ENCODE data around the gene HEBP2. TPM values are rescaled to one million over a fixed set of nuclear protein-coding genes. Genes with fewer than 3 reads are reported as not detected.

Gene HEBP2
- polyA plus RNA-seq, 1 experiment: 16.8 TPM

GRCh38 chr6:138417493-138418117, 13.6 kb downstream of the HEBP2 start:
- ChIA-PET CTCF (interaction anchor here (1.0 to 1.1 kb wide), 2 partner anchors 12 to 103 kb away, joined by 4 read pairs; no protein-coding TSS in a partner anchor), POLR2A (no interaction called here)
- Histone ChIP-seq H3K4me3 (ENCODE audit: low read depth, low read length) (no peak overlapping the region), H3K27ac (ENCODE audit: low read depth, low read length) (no peak overlapping the region), H3K27me3 (ENCODE audit: control insufficient read depth, insufficient read depth, low read length) (no peaks in the 10 kb centered on the region), H3K9me3 (ENCODE audit: control insufficient read depth, insufficient read depth, low read length) (no peaks in the 10 kb centered on the region)
- DNase-seq (ENCODE audit: low read depth, low spot score): no peak
- no peak for TF ChIP-seq CTCF (IDR thresholded peaks at IDR 0.05; ENCODE audit: low read depth, low read length)

GRCh38 chr6:138418118-138418742, 14.2 kb downstream of the HEBP2 start:
- POLR2A ChIA-PET: no interaction called here
- no peak for DNase-seq (ENCODE audit: low read depth, low spot score)
- Histone ChIP-seq H3K4me3 (ENCODE audit: low read depth, low read length) (no peak overlapping the region), H3K27me3 (ENCODE audit: control insufficient read depth, insufficient read depth, low read length) (no peaks in the 10 kb centered on the region), H3K9me3 (ENCODE audit: control insufficient read depth, insufficient read depth, low read length) (no peaks in the 10 kb centered on the region), H3K27ac (ENCODE audit: low read depth, low read length) (no peak overlapping the region)
- TF ChIP-seq CTCF (IDR thresholded peaks at IDR 0.05; ENCODE audit: low read depth, low read length): no peak
- CTCF ChIA-PET: interaction anchor here (1.1 kb wide), 1 partner anchor 11 kb away, joined by 4 read pairs; no protein-coding TSS in a partner anchor

GRCh38 chr6:138419766-138420165, 15.7 kb downstream of the HEBP2 start:
- no peak for DNase-seq (ENCODE audit: low read depth, low spot score)
- TF ChIP-seq CTCF (IDR thresholded peaks at IDR 0.05; ENCODE audit: low read depth, low read length): no peak
- Histone ChIP-seq H3K27ac (ENCODE audit: low read depth, low read length) (peak overlapping the region; percentile 21), H3K4me3 (ENCODE audit: low read depth, low read length) (no peak overlapping the region), H3K27me3 (ENCODE audit: control insufficient read depth, insufficient read depth, low read length) (no peaks in the 10 kb centered on the region), H3K9me3 (ENCODE audit: control insufficient read depth, insufficient read depth, low read length) (no peaks in the 10 kb centered on the region)
- ChIA-PET POLR2A (no interaction called here), CTCF (no interaction called here)

- H3K9me3 ChIP-seq (ENCODE audit: control insufficient read depth, insufficient read depth, low read length): no peaks in the 10 kb centered on the region
- ChIA-PET CTCF (no interaction called here), POLR2A (no interaction called here)
- H3K27me3 ChIP-seq (ENCODE audit: control insufficient read depth, insufficient read depth, low read length): no peaks in the 10 kb centered on the region
- H3K27ac ChIP-seq (ENCODE audit: low read depth, low read length): no peak overlapping the region
- TF ChIP-seq CTCF (IDR thresholded peaks at IDR 0.05; ENCODE audit: low read depth, low read length): no peak
- DNase-seq (ENCODE audit: low read depth, low spot score): no peak
- no peak overlapping the region for H3K4me3 ChIP-seq (ENCODE audit: low read depth, low read length)
These were observed 16.3 kb downstream of the HEBP2 start for GRCh38 chr6:138420356-138420755.

GRCh38 chr6:138421089-138421488, 17.1 kb downstream of the HEBP2 start:
- ChIA-PET POLR2A (no interaction called here), CTCF (no interaction called here)
- no peak for TF ChIP-seq CTCF (IDR thresholded peaks at IDR 0.05; ENCODE audit: low read depth, low read length)
- no peak overlapping the region for H3K4me3 ChIP-seq (ENCODE audit: low read depth, low read length)
- H3K9me3 ChIP-seq (ENCODE audit: control insufficient read depth, insufficient read depth, low read length): no peaks in the 10 kb centered on the region
- no peak for DNase-seq (ENCODE audit: low read depth, low spot score)
- no peak overlapping the region for H3K27ac ChIP-seq (ENCODE audit: low read depth, low read length)
- no peaks in the 10 kb centered on the region for H3K27me3 ChIP-seq (ENCODE audit: control insufficient read depth, insufficient read depth, low read length)

All from AG04450 (cell line).